IMR-90 (cell line): ENCODE data around the gene UBE3C. TPM values are rescaled to one million over a fixed set of nuclear protein-coding genes. Genes with fewer than 3 reads are reported as not detected.

Source experiments
- ATAC-seq: fragments of 200-7000 bp; cut with Tn5 transposase; 2 replicates; pipeline ENCODE4 v1.9.1; 2020; ENCODE audit warnings: low read depth, mild to moderate bottlenecking, moderate library complexity
- BruUV-seq: library from RNA; stranded (reverse); fragments of 400-500 nt; replicated peaks from 2 replicates; lab custom pipeline; 2021; lab: Mats Ljungman, UMichigan
- CTCF ChIA-PET: fragments of 300-600 bp; formaldehyde crosslinking; extraction: SDS; loops from one replicate; lab custom pipeline; 2021; ENCODE audit warnings: antibody characterized with exemption; lab: Yijun Ruan, JAX
- POLR2A ChIA-PET: fragments of 300-600 bp; sonication (Branson Sonifier 250); formaldehyde crosslinking; loops from one replicate; lab custom pipeline; 2022; ENCODE audit warnings: antibody characterized with exemption; ENCODE audit not compliant: unreplicated experiment; lab: Charles Lee
- DNase-seq: peaks from one replicate; pipeline ENCODE4 v3.0.0; 2013
- H2AFZ ChIP-seq: replicated peaks from 2 replicates; pipeline ENCODE3; 2013; ENCODE audit warnings: low read length, mild to moderate bottlenecking; ENCODE audit not compliant: poor library complexity
- H2AK5ac ChIP-seq: 2 replicates; pipeline ENCODE4 v1.6.1; 2013; ENCODE audit warnings: low read depth, low read length, inconsistent platforms
- H2AK9ac ChIP-seq: replicated peaks from 2 replicates; pipeline ENCODE3; 2013; ENCODE audit warnings: mild to moderate bottlenecking, low read depth, low read length, moderate library complexity; ENCODE audit not compliant: poor library complexity
- H2BK120ac ChIP-seq: 2 replicates; pipeline ENCODE4 v1.6.1; 2013; ENCODE audit warnings: low read depth, low read length, inconsistent platforms
- H2BK15ac ChIP-seq: 3 replicates; pipeline ENCODE4 v1.6.1; 2013; ENCODE audit warnings: low read depth, low read length, inconsistent platforms
- H2BK20ac ChIP-seq: 2 replicates; pipeline ENCODE4 v1.6.1; 2013; ENCODE audit warnings: low read depth, mild to moderate bottlenecking, inconsistent platforms, low read length, moderate library complexity
- H2BK5ac ChIP-seq: 2 replicates; pipeline ENCODE4 v1.6.1; 2013; ENCODE audit warnings: mild to moderate bottlenecking, low read depth, low read length, inconsistent platforms; ENCODE audit not compliant: poor library complexity, severe bottlenecking
- H3K14ac ChIP-seq: replicated peaks from 2 replicates; pipeline ENCODE4 v1.6.1; 2013; ENCODE audit warnings: low read depth, low read length, inconsistent platforms
- H3K18ac ChIP-seq: 2 replicates; pipeline ENCODE4 v1.6.1; 2013; ENCODE audit warnings: low read depth, low read length, control low read depth
- H3K23ac ChIP-seq: 2 replicates; pipeline ENCODE4 v1.6.1; 2013; ENCODE audit warnings: low read depth, low read length, inconsistent platforms
- H3K27ac ChIP-seq: 2 replicates; pipeline ENCODE4 v1.5.1; 2013; ENCODE audit warnings: mild to moderate bottlenecking, control low read depth, low read length; ENCODE audit not compliant: insufficient read depth
- H3K27me3 ChIP-seq: 2 replicates; pipeline ENCODE4 v1.6.1; 2013; ENCODE audit warnings: low read length; ENCODE audit not compliant: control insufficient read depth, insufficient read depth
- H3K36me3 ChIP-seq: 2 replicates; pipeline ENCODE4 v1.6.1; 2013; ENCODE audit warnings: low read length, mixed read lengths; ENCODE audit not compliant: control insufficient read depth, insufficient read depth
- H3K4ac ChIP-seq: 2 replicates; pipeline ENCODE4 v1.6.1; 2013; ENCODE audit warnings: low read depth, low read length, inconsistent platforms
- H3K4me1 ChIP-seq: 2 replicates; pipeline ENCODE4 v1.6.1; 2013; ENCODE audit warnings: low read length, mixed read lengths; ENCODE audit not compliant: control insufficient read depth, insufficient read depth
- H3K4me2 ChIP-seq: 2 replicates; pipeline ENCODE4 v1.6.1; 2013; ENCODE audit warnings: low read depth, mild to moderate bottlenecking, control low read depth, low read length, moderate library complexity
- H3K4me3 ChIP-seq: 2 replicates; pipeline ENCODE4 v1.5.1; 2013; ENCODE audit warnings: low read depth, mild to moderate bottlenecking, control low read depth, low read length, moderate library complexity; ENCODE audit not compliant: insufficient read depth
- H3K56ac ChIP-seq: 2 replicates; pipeline ENCODE4 v1.6.1; 2013; ENCODE audit warnings: low read length, inconsistent platforms; ENCODE audit not compliant: insufficient read depth; ENCODE audit errors: extremely low read depth
- H3K79me1 ChIP-seq, 2 experiments: 2 replicates each; pipeline ENCODE4 v1.6.1; 2013; ENCODE audit warnings: low read length in 2 of 2, inconsistent platforms in 1 of 2, low read depth in 1 of 2
- H3K9ac ChIP-seq: 2 replicates; pipeline ENCODE4 v1.6.1; 2013; ENCODE audit warnings: low read depth, low read length, control low read depth
- H3K9me1 ChIP-seq: 2 replicates; pipeline ENCODE4 v1.6.1; 2013; ENCODE audit warnings: low read length, inconsistent platforms; ENCODE audit not compliant: insufficient read depth
- H3K9me3 ChIP-seq: 2 replicates; pipeline ENCODE4 v1.6.1; 2013; ENCODE audit warnings: low read length; ENCODE audit not compliant: control insufficient read depth, insufficient read depth
- H4K20me1 ChIP-seq: 2 replicates; pipeline ENCODE4 v1.6.1; 2013; ENCODE audit warnings: low read length, inconsistent platforms; ENCODE audit not compliant: insufficient read depth
- H4K5ac ChIP-seq: 2 replicates; pipeline ENCODE4 v1.6.1; 2013; ENCODE audit warnings: mild to moderate bottlenecking, low read depth, low read length, control low read depth
- H4K8ac ChIP-seq, 2 experiments: 2 replicates each; pipeline ENCODE4 v1.6.1; 2013; ENCODE audit warnings: low read depth in 2 of 2, low read length in 2 of 2, control low read depth in 1 of 2, inconsistent platforms in 1 of 2
- H4K91ac ChIP-seq: 2 replicates; pipeline ENCODE4 v1.6.1; 2013; ENCODE audit warnings: low read depth, low read length, inconsistent platforms; ENCODE audit not compliant: insufficient read depth
- BHLHE40 ChIP-seq: fragments of 150-350 bp; IDR thresholded peaks from 2 replicates; pipeline ENCODE4 v1.6.1; 2016; ENCODE audit warnings: mild to moderate bottlenecking, low read depth, low read length
- CHD1 ChIP-seq: IDR thresholded peaks from 2 replicates; pipeline ENCODE4 v1.6.1; 2012; ENCODE audit warnings: low read depth, low read length, improper control_type of control experiment
- ELK1 ChIP-seq: fragments of 150-350 bp; IDR thresholded peaks from 2 replicates; pipeline ENCODE4 v1.6.1; 2016; ENCODE audit warnings: low read depth, mild to moderate bottlenecking, low read length, moderate library complexity, borderline replicate concordance
- FOS ChIP-seq: fragments of 150-350 bp; IDR thresholded peaks from 2 replicates; pipeline ENCODE4 v1.6.1; 2016; ENCODE audit warnings: low read depth, low read length
- MAZ ChIP-seq: IDR thresholded peaks from 2 replicates; pipeline ENCODE4 v1.6.1; 2012; ENCODE audit warnings: low read depth, mild to moderate bottlenecking, low read length, improper control_type of control experiment, moderate library complexity, borderline replicate concordance
- MXI1 ChIP-seq: IDR thresholded peaks from 2 replicates; pipeline ENCODE4 v1.6.1; 2012; ENCODE audit warnings: low read depth, mild to moderate bottlenecking, low read length, moderate library complexity, borderline replicate concordance
- NFE2L2 ChIP-seq: fragments of 150-350 bp; IDR thresholded peaks from 2 replicates; pipeline ENCODE4 v1.6.1; 2016; ENCODE audit warnings: low read depth, mild to moderate bottlenecking, low read length
- RCOR1 ChIP-seq: IDR thresholded peaks from 2 replicates; pipeline ENCODE4 v1.6.1; 2012; ENCODE audit warnings: mild to moderate bottlenecking, low read length, improper control_type of control experiment; ENCODE audit not compliant: insufficient replicate concordance
- RFX5 ChIP-seq: IDR thresholded peaks from 2 replicates; pipeline ENCODE4 v1.8.0; 2012; ENCODE audit warnings: low read depth, mild to moderate bottlenecking, low read length, moderate library complexity
- WGBS, 2 experiments: methylation state at CpG; one replicate each; pipeline versions ENCODE4 v1.1.5 to v1.1.7; 2013; ENCODE audit warnings: missing lambda C conversion rate in 2 of 2; ENCODE audit not compliant: insufficient read length in 1 of 2; ENCODE audit errors: extremely low coverage in 2 of 2; 5-methylcytosine and 5-hydroxymethylcytosine counted together
- dilution Hi-C: fragments of 300-500 bp; cut with HindIII; formaldehyde crosslinking; loops from one replicate; pipeline ENCODE4 v1.14.3; 2018; ENCODE audit warnings: low sequenced_read_pairs; ENCODE audit not compliant: unreplicated experiment
- in situ Hi-C: fragments of 300-500 bp; cut with MboI; formaldehyde crosslinking; loops from 3 replicates; pipeline ENCODE4 v1.14.3; 2019; ENCODE audit warnings: low sequenced_read_pairs, inconsistent platforms, mixed read lengths
- intact Hi-C: fragments of 100-400 bp; cut with micrococcal nuclease; formaldehyde crosslinking; loops from 2 replicates; pipeline ENCODE4 v1.10.0; 2022
- polyA plus RNA-seq, 3 experiments: library from polyadenylated mRNA; depleted of rRNA; stranded (reverse); fragments of >200 nt; gene quantifications; 2 replicates each; pipeline ENCODE4 v1.2.3, GENCODE V29; 2012; ENCODE audit warnings: low replicate concordance in 1 of 3
- total RNA-seq: library from RNA; depleted of rRNA; stranded (reverse); fragments of >200 nt; gene quantifications from 2 replicates; pipeline ENCODE4 v1.2.3, GENCODE V29; 2012

Gene UBE3C
- total and polyA plus RNA-seq, 2 of the 4 experiments (the other 2 are of a cell fraction) = 43.0 to 60.6 TPM

GRCh38 chr7:157220916-157221569, 82.3 kb downstream of the UBE3C start:
- no peak overlapping the region for H2AFZ ChIP-seq
- no peak overlapping the region for H3K18ac ChIP-seq
- H3K27me3 ChIP-seq = no peaks in the 10 kb centered on the region
- no peak overlapping the region for H4K8ac ChIP-seq
- no peak overlapping the region for H3K4me2 ChIP-seq
- H4K5ac ChIP-seq = no peak overlapping the region
- DNase-seq (no peak), ATAC-seq (no peak)
- H2BK15ac ChIP-seq = no peak overlapping the region
- dilution Hi-C loops (no loop called here), intact Hi-C loops (no loop called here), in situ Hi-C loops (no loop called here)
- no peak overlapping the region for H2BK20ac ChIP-seq
- no peak overlapping the region for H3K9ac ChIP-seq
- POLR2A ChIA-PET = no interaction called here
- H3K36me3 ChIP-seq = peaks cover 30% of the 10 kb centered on the region
- H3K4me1 ChIP-seq = no peaks in the 10 kb centered on the region
- H3K23ac ChIP-seq = no peak overlapping the region
- H3K27ac ChIP-seq = no peak overlapping the region
- no peak overlapping the region for H2BK120ac ChIP-seq
- no peak for TF ChIP-seq NFE2L2
- TF ChIP-seq ELK1 = no peak
- TF ChIP-seq FOS = no peak
- TF ChIP-seq BHLHE40 = no peak
- TF ChIP-seq RCOR1 = no peak
- no peak for TF ChIP-seq RFX5
- no peak for TF ChIP-seq CHD1
- TF ChIP-seq MXI1 = no peak
- no peak for TF ChIP-seq MAZ
- no peaks in the 10 kb centered on the region for H4K20me1 ChIP-seq
- H3K79me1 ChIP-seq = peaks cover 5 to 13% of the 10 kb centered on the region in 2 experiments; a peak in 3 of 4 replicates
- no peak overlapping the region for H4K91ac ChIP-seq
- no peak overlapping the region for H2AK5ac ChIP-seq
- no TSS peak for BruUV-seq
- no peak overlapping the region for H3K56ac ChIP-seq
- CTCF ChIA-PET = no interaction called here
- H3K9me1 ChIP-seq = no peaks in the 10 kb centered on the region; the same call in 1 of the 2 replicates
- no peak overlapping the region for H2BK5ac ChIP-seq
- no peak overlapping the region for H3K14ac ChIP-seq
- WGBS, 2 experiments = no CpG with 5 or more reads among the region's 8 CpGs
- no peak overlapping the region for H3K4ac ChIP-seq
- H2AK9ac ChIP-seq = no peak overlapping the region
- no peaks in the 10 kb centered on the region for H3K9me3 ChIP-seq
- H3K4me3 ChIP-seq = no peak overlapping the region
